ENCODE measurements around the gene SFMBT2.

The SFMBT2 gene

GRCh38 chr10:7435674-7436073 is 24.8 kb upstream of the SFMBT2 start:
- no peak overlapping the region for H3K4me3 ChIP-seq (ENCODE audit: control insufficient read depth, low read depth, low read length)
- DNase-seq (ENCODE audit: low read depth) = no peak
- TF ChIP-seq, protein P1, sequence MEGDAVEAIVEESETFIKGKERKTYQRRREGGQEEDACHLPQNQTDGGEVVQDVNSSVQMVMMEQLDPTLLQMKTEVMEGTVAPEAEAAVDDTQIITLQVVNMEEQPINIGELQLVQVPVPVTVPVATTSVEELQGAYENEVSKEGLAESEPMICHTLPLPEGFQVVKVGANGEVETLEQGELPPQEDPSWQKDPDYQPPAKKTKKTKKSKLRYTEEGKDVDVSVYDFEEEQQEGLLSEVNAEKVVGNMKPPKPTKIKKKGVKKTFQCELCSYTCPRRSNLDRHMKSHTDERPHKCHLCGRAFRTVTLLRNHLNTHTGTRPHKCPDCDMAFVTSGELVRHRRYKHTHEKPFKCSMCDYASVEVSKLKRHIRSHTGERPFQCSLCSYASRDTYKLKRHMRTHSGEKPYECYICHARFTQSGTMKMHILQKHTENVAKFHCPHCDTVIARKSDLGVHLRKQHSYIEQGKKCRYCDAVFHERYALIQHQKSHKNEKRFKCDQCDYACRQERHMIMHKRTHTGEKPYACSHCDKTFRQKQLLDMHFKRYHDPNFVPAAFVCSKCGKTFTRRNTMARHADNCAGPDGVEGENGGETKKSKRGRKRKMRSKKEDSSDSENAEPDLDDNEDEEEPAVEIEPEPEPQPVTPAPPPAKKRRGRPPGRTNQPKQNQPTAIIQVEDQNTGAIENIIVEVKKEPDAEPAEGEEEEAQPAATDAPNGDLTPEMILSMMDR (conservative IDR thresholded peaks at IDR 0.05; ENCODE audit: control insufficient read depth, insufficient read depth, low read depth, low read length) = no peak

- TF ChIP-seq, protein P1 (conservative IDR thresholded peaks at IDR 0.05; ENCODE audit: control insufficient read depth, insufficient read depth, low read depth, low read length) = no peak
- no peak overlapping the region for H3K4me3 ChIP-seq (ENCODE audit: control insufficient read depth, low read depth, low read length)
- no peak for DNase-seq (ENCODE audit: low read depth)
Observed at GRCh38 chr10:7434378-7434777, 23.5 kb upstream of the SFMBT2 start.

DNA sequence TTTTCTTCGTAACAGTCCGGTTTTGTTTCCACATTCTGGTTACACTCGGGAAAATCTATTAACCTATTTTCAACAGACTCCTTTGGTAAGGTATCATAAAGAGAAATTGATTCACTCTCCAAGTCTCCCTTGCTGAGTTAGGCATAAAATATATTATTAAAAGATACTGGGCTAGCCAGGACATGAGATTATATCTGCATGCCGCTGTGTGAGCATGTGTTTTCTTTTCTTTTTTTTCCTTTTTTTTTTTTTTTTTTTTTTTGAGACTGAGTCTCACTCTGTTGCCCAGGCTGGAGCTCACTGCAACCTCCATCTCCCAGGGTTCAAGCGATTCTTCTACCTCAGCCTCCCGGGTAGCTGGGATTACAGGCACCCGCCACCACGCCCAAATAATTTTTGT is 23.0 kb upstream of the SFMBT2 start:
- DNase-seq (ENCODE audit: low read depth) = no peak
- TF ChIP-seq, protein P1 (conservative IDR thresholded peaks at IDR 0.05; ENCODE audit: control insufficient read depth, insufficient read depth, low read depth, low read length) = no peak
- H3K4me3 ChIP-seq (ENCODE audit: control insufficient read depth, low read depth, low read length) = no peak overlapping the region

DNA sequence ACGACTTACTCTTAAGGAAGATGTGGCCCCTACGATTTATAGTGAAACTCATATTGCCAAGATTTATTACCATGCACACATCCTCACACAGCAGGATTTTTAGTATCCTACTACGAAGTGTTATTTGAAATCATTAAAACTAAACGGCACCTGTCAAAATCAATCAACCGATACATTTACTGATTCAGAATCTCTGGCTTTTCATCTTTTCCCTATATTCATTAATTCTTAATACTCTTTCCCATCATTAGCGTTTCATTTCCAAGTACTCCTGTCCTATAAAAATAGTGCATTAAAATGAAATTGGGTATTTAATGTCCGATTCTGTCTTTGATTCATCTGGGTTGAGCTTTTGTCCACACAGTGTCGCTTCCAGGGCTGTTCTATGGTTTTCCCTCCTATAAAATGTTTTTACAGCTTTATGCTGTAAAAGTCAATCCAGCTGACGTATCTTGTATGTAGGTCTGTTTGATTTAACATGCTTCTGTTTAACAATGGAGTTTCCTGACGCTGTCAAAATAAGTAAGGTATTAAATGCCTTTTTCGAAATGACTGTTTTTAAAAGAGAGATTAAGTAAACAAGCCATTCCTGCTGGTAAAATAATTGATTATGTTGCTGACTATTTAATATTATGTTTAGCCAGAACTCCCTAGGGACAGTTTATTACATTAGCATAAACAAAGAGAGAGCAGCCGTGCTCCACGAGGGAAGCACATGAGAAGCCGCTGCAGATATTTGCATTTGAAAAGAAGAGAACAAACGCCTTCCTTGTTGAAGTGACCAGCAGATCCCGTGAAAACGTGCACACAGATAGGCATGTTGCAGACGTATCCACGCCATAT is 22.3 kb upstream of the SFMBT2 start:
- peak; percentile 7 for DNase-seq (ENCODE audit: low read depth)
- no peak overlapping the region for H3K4me3 ChIP-seq (ENCODE audit: control insufficient read depth, low read depth, low read length)
- TF ChIP-seq, protein P1 (conservative IDR thresholded peaks at IDR 0.05; ENCODE audit: control insufficient read depth, insufficient read depth, low read depth, low read length) = no peak

- TF ChIP-seq, protein P1 (conservative IDR thresholded peaks at IDR 0.05; ENCODE audit: control insufficient read depth, insufficient read depth, low read depth, low read length) = no peak
- H3K4me3 ChIP-seq (ENCODE audit: control insufficient read depth, low read depth, low read length) = no peak overlapping the region
- DNase-seq (ENCODE audit: low read depth) = no peak
Observed at GRCh38 chr10:7428673-7429350, 18.0 kb upstream of the SFMBT2 start.

GRCh38 chr10:7426349-7426748 is 15.5 kb upstream of the SFMBT2 start:
- H3K4me3 ChIP-seq (ENCODE audit: control insufficient read depth, low read depth, low read length) = no peak overlapping the region
- DNase-seq (ENCODE audit: low read depth) = no peak
- TF ChIP-seq, protein P1 (conservative IDR thresholded peaks at IDR 0.05; ENCODE audit: control insufficient read depth, insufficient read depth, low read depth, low read length) = no peak

All from fibroblast of mammary gland (primary cell).